ENCODE measurements around the gene STATH. TPM values are rescaled to one million over a fixed set of nuclear protein-coding genes. Genes with fewer than 3 reads are reported as not detected.
"Not testable (repeated sequence)": the region's sequence is repeated elsewhere in the genome, so short reads cannot be mapped to it uniquely, and the experiment has no call there.

STATH gene
- polyA plus RNA-seq, 3 donors from 2014 or later, result not detected

DNA sequence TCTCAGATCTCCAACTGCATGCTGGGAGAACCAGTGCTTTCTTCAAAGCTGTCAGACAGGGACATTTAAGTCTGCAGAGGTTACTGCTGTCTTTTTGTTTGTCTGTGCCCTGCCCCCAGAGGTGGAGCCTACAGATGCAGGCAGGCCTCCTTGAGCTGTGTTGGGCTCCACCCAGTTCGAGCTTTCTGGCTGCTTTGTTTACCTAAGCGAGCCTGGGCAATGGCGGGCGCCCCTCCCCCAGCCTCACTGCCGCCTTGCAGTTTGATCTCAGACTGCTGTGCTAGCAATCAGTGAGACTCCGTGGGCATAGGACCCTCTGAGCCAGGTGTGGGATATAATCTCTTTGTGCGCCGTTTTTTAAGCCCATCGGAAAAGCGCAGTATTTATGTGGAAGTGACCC lies 23.2 kb downstream of the STATH start:
- H3K4me1 Mint-ChIP-seq; H3K4me3 Mint-ChIP-seq; H3K36me3 Mint-ChIP-seq; DNase-seq; H3K27me3 Mint-ChIP-seq (ENCODE audit: low read depth in 3 of 3); H3K27ac Mint-ChIP-seq: not testable (repeated sequence)
- H3K9me3 Mint-ChIP-seq, result peaks cover 0 to 16% (median 10%) of the 10 kb centered on the region in 6 donors

DNA sequence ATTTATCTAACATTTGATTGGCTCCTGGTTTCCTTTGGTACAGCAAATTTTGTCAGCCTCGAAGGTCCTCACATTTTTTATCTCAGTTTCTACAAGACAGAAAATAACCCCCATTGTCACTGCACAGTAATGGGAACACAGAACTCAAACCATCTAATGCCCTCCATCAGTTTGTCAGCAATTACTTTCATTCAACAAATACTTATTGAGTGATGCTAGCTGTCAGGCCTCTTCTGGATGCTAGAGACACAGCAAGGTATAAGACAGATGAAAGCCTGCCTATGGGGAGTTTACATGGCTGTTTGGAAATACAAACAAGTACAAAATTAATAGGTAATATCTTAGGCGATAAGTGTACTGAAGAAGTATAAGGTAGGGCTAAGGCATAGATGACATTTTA lies 27.5 kb downstream of the STATH start:
- DNase-seq, result no peak
- Mint-ChIP-seq H3K27ac (no peak overlapping the region), H3K4me1 (no peaks in the 10 kb centered on the region), H3K4me3 (no peak overlapping the region), H3K9me3 (peaks cover 2 to 11% (median 3%) of the 10 kb centered on the region in 6 donors), H3K36me3 (no peaks in the 10 kb centered on the region), H3K27me3 (ENCODE audit: low read depth in 3 of 3) (peaks cover 0 to 1% (median 0%) of the 10 kb centered on the region in 3 donors)

GRCh38 chr4:70027011-70027410 lies 31.2 kb downstream of the STATH start:
- H3K36me3 Mint-ChIP-seq, result no peaks in the 10 kb centered on the region

DNA sequence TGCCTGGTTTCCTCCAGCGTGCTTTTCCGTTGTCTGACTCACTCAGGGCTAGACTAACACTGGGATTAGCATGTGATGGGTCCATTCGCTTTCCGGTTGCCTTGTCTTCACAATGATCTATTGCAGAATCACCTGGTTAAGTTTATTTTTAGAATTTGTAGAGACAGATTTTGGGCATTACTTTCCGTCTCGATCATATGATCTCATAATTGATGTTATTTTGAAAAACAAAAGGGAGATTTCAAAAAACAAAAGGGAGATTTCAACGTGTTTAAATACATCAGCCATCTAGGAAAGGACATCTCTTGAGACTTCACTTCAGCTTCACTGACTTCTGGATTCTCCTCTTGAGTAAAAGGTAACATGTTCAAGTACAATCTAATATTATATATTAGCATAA lies 32.4 kb downstream of the STATH start, which contains the start of gene HTN3:
HTN3 (plus strand) TSS at position 301 of the 400 bp plus-strand sequence. CDS start 2,282 bp downstream, outside the sequence.
- DNase-seq; H3K27me3 Mint-ChIP-seq (ENCODE audit: low read depth in 3 of 3); H3K9me3 Mint-ChIP-seq; H3K36me3 Mint-ChIP-seq; H3K4me3 Mint-ChIP-seq; H3K27ac Mint-ChIP-seq; H3K4me1 Mint-ChIP-seq: not testable (repeated sequence)

More at GRCh38 chr4:70027011-70027410, 31.2 kb downstream of the STATH start:
- H3K4me1 Mint-ChIP-seq, result no peaks in the 10 kb centered on the region
- peaks cover 0 to 4% (median 3%) of the 10 kb centered on the region in 6 donors for H3K9me3 Mint-ChIP-seq
- no peak overlapping the region for H3K27ac Mint-ChIP-seq
- no peak overlapping the region for H3K4me3 Mint-ChIP-seq
- DNase-seq, result no peak
- H3K27me3 Mint-ChIP-seq (ENCODE audit: low read depth in 3 of 3), result peaks cover 0 to 1% (median 0%) of the 10 kb centered on the region in 3 donors

DNA sequence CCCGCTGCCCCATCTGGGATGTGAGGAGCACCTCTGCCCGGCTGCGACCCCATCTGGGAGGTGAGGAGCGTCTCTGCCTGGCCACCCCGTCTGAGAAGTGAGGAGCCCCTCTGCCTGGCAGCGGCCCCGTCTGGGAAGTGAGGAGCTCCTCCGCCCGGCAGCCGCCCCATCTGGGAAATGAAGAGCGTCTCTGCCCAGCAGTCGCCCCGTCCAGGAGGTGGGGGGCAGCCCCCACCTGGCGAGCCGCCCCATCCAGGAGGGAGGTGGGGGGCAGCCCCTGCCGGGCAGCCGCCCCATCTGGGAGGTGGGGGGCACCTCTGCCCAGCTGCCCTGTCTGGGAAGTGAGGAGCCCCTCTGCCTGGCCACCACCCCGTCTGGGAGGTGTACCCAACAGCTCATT lies 41.8 kb downstream of the STATH start:
- H3K4me3 Mint-ChIP-seq; DNase-seq; H3K27me3 Mint-ChIP-seq (ENCODE audit: low read depth in 3 of 3); H3K36me3 Mint-ChIP-seq; H3K27ac Mint-ChIP-seq; H3K4me1 Mint-ChIP-seq: not testable (repeated sequence)
- H3K9me3 Mint-ChIP-seq, result peaks cover 5 to 17% (median 13%) of the 10 kb centered on the region in 6 donors

- not testable (repeated sequence) for H3K4me3 Mint-ChIP-seq; H3K4me1 Mint-ChIP-seq; DNase-seq; H3K27me3 Mint-ChIP-seq (ENCODE audit: low read depth in 3 of 3); H3K27ac Mint-ChIP-seq; H3K36me3 Mint-ChIP-seq
- peaks cover 5 to 17% (median 12%) of the 10 kb centered on the region in 6 donors for H3K9me3 Mint-ChIP-seq
These were observed 44.2 kb downstream of the STATH start for GRCh38 chr4:70039928-70040327.

DNA sequence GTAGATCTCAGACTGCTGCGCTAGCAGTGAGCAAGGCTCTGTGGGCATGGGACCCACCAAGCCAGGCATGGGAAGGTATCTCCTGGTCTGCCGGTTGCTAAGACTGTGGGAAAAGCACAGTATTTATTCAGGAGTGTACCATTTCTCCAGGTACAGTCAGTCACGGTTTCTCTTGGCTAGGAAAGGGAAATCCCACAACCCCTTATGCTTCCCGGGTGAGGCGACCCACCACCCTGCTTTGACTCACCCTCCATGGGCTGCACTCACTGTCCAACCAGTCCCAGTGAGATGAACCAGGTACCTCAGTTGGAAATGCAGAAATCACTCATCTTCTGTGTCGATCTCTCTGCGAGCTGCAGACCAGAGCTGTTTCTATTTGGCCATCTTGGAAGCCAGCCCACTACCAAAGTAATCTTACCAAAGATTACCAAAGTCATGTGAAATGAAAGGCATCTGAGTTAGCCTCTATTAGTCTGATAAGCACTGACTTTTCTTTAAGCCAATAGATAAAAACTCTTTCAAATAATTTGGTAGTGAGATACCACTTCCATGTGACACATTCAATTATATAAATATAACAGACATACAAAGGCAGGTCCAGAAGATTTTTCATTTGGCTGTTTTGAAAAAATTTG lies 46.0 kb downstream of the STATH start:
- peaks cover 0 to 2% (median 0%) of the 10 kb centered on the region in 3 donors for H3K27me3 Mint-ChIP-seq (ENCODE audit: low read depth in 3 of 3)
- DNase-seq, result no peak
- peaks cover 5 to 22% (median 12%) of the 10 kb centered on the region in 6 donors for H3K9me3 Mint-ChIP-seq
- H3K4me3 Mint-ChIP-seq, result no peak overlapping the region
- no peaks in the 10 kb centered on the region for H3K36me3 Mint-ChIP-seq
- no peak overlapping the region for H3K27ac Mint-ChIP-seq
- H3K4me1 Mint-ChIP-seq, result no peaks in the 10 kb centered on the region

- DNase-seq; H3K4me1 Mint-ChIP-seq; H3K27ac Mint-ChIP-seq; H3K9me3 Mint-ChIP-seq; H3K27me3 Mint-ChIP-seq (ENCODE audit: low read depth in 3 of 3); H3K4me3 Mint-ChIP-seq; H3K36me3 Mint-ChIP-seq: not testable (repeated sequence)
These were observed 54.4 kb downstream of the STATH start, which contains the start of gene HTN1 for GRCh38 chr4:70050138-70050537. HTN1 (plus strand) TSS chr4:70050438; CDS start chr4:70053077, 2,639 bp downstream.

Other genes with a start within 250 kb of the STATH start
- gene SULT1B1, start 235.3 kb upstream of the STATH start, polyA plus RNA-seq, result 10 to 100 TPM in 2 of 3 donors, 1 to 10 TPM in 1; 8.9 to 14.9 (median 11.0) TPM
- under 1 TPM in 1 of 3 donors, not detected in 2; 0.23 TPM for gene SULT1E1, start 135.8 kb upstream of the STATH start, polyA plus RNA-seq
- 1 to 10 TPM in 1 of 3 donors, under 1 TPM in 1, not detected in 1; 0.46 to 1.5 TPM for gene CSN1S1, start 64.9 kb upstream of the STATH start, polyA plus RNA-seq
- gene CSN2, start 30.2 kb upstream of the STATH start, polyA plus RNA-seq, result not detected
- gene HTN3, start 32.5 kb downstream of the STATH start, polyA plus RNA-seq, result not detected
- gene HTN1, start 54.5 kb downstream of the STATH start, polyA plus RNA-seq, result not detected
- not detected for gene PRR27, start 158.3 kb downstream of the STATH start, polyA plus RNA-seq
- not detected for gene ODAM, start 199.8 kb downstream of the STATH start, polyA plus RNA-seq
- gene FDCSP, start 230.2 kb downstream of the STATH start, polyA plus RNA-seq, result not detected
- not detected for gene CSN3, start 246.6 kb downstream of the STATH start, polyA plus RNA-seq

All from immature natural killer cell (primary cell).